HG02759 (cell line): ENCODE results near the gene KIF19.

Experiments
- ATAC-seq: cut with Tn5 transposase; IDR thresholded peaks from one replicate; pipeline ENCODE4 v1.9.1; 2021; ENCODE audit warnings: mild to moderate bottlenecking, moderate library complexity; ENCODE audit not compliant: unreplicated experiment

Gene KIF19

DNA sequence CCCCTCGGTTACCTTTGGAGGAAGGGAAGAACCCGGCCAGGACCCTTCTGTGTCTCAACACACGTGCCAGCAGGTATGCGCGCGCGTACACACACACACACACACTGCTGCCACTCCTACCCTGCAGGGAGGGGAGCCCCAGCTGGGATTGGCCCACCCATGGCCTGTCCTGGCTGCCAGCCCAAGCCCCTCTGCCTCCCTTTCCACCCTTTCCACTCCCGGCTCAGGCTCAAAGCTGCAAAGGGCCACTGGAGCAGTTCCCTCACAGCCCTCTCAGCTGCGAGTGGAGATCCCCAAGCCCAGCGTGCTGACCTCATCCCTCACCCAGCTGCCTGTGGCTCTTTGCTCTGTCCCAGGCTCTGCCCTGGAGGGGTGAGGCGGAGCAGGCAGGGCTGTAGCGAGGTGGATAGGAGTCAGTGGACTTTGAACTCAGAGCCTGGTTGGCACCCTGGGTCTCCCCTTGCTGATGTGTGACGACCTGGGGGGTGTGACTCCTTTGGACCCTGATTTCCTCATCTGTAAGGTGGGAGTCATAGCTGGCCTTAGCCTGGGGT lies 14.5 kb downstream of the KIF19 start:
- ATAC-seq: no peak

DNA sequence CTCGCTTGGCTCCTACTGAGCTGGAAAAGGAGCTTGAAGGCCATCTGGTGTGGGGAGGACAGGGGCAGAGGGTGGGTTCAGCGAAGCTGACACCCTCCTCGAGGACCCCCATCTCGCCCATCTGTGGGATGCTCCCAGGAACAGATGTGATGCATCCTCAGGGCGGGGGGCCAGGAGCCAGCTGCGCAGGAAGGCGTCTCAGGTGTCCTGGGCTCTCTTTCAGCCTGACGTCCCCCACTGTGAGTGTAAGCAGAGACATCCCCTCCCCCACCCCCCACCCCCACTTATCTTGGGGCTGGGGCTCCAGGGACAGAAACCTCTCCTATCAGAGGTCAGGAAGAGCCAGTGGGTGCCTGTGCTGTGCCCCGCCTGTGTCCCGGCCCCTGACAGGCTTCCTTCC lies 16.2 kb downstream of the KIF19 start:
- no peak for ATAC-seq

DNA sequence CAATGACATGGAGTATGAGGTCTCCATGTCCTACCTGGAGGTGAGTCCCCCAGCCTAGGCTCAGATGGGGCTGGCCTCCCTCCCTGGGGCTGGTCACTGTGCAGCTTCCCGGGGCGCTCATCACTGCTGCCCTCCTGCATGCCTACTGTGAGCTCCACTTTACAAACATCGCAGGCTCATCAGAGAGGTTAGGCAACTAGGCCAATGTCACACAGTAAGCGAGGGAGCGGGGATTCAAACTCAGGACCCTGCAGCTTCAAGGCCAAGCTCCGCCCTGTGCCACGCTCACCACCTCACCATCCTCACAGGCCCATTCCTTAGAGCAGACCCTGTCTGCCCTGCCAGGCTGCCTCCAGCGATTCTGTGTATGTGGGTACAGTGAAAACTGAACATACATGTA lies 17.1 kb downstream of the KIF19 start:
- ATAC-seq: no peak

GRCh38 chr17:74343526-74344284 lies 17.7 kb downstream of the KIF19 start:
- ATAC-seq: no peak

GRCh38 chr17:74344658-74345057 lies 18.6 kb downstream of the KIF19 start:
- no peak for ATAC-seq

DNA sequence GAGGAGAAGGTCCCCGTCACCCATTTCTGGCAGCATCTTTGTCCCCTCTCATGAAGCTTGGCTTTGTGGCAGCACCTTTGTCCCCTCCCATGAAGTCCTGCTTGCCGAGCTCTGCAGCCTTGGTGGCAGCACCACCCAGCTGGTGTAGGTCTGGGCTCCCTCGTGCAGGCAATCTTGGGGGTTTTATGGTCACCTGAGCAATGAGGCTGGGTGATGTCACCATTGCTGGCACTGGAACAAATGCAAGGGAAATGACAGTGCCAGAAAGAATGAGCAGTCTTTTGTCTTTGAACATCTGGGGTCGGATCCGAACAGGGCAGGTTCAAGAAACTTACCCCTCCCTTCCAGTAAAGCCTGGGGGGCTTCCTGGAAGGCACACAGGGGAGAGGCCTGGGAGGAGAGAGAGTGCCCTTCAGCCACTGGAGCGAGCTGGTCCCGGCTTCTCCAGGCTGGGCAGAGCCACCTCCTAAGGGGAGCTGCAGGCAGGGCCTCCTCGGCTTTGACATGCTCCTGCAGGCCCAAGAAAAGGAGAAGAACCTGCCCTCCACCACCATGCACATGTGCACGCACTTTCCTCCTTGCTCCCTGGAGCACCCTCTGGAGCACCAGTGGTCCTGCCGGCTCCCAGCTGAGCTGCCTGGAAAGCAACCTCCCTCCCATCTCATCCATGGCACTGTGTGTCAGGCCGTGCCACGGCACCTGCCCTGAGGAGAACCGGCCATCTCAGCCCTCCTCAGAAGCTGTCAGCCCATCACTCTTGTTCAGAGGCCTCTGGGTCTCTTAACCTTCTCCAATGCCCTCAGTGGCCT lies 19.6 kb downstream of the KIF19 start:
- ATAC-seq: no peak

GRCh38 chr17:74347646-74348045 lies 21.6 kb downstream of the KIF19 start:
- ATAC-seq: no peak

GRCh38 chr17:74349120-74349519 lies 23.1 kb downstream of the KIF19 start:
- ATAC-seq: no peak

DNA sequence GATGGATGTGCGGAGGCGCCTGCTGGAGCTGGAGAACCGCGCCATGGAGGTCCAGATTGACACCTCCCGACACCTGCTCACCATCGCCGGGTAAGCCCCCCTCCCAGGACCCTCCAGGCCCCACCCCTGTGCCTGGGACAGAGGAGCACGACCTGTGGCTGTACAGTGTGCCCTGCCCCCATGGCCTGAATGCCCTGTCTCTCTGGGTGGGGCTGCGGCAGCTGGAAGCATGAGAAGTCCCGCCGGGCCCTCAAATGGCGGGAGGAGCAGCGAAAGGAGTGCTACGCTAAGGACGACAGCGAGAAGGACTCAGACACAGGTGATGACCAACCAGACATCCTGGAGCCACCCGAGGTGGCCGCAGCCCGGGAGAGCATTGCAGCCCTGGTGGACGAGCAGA lies 24.5 kb downstream of the KIF19 start:
- no peak for ATAC-seq

GRCh38 chr17:74351552-74352210 lies 25.7 kb downstream of the KIF19 start:
- ATAC-seq: no peak

DNA sequence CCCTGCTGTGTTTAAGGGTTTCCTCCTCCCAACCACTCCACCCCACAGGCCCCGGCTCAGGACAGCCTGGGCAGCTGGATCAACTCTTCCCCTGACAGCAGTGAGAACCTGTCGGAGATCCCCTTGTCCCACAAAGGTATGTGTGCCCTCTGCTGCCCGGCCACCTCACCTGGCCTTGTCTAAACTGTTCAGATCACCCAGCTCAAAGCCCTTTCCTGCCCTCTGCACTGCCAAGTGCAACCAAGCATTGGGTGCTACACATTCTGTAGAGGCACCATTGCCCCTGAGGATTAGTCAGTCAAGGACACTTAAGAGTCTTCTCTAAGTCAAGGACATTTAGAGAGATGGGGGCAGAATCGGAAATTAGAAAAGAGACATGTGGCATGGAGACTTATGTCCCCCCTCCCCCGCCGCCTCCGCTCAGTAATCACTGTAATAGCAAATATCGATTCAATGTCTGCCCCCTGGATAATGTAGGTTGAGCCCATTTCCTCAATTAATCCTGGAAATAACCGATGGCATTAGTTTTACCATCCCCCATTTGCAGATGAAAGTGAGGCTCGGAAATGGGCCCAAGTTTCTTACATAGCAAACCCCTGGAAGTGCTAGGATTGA lies 27.5 kb downstream of the KIF19 start:
- no peak for ATAC-seq

- no peak for ATAC-seq
Measured at GRCh38 chr17:74354123-74354522, 28.1 kb downstream of the KIF19 start.

- no peak for ATAC-seq
Measured at GRCh38 chr17:74354561-74354960, 28.5 kb downstream of the KIF19 start.

GRCh38 chr17:74355065-74355464 lies 29.0 kb downstream of the KIF19 start:
- ATAC-seq: no peak

DNA sequence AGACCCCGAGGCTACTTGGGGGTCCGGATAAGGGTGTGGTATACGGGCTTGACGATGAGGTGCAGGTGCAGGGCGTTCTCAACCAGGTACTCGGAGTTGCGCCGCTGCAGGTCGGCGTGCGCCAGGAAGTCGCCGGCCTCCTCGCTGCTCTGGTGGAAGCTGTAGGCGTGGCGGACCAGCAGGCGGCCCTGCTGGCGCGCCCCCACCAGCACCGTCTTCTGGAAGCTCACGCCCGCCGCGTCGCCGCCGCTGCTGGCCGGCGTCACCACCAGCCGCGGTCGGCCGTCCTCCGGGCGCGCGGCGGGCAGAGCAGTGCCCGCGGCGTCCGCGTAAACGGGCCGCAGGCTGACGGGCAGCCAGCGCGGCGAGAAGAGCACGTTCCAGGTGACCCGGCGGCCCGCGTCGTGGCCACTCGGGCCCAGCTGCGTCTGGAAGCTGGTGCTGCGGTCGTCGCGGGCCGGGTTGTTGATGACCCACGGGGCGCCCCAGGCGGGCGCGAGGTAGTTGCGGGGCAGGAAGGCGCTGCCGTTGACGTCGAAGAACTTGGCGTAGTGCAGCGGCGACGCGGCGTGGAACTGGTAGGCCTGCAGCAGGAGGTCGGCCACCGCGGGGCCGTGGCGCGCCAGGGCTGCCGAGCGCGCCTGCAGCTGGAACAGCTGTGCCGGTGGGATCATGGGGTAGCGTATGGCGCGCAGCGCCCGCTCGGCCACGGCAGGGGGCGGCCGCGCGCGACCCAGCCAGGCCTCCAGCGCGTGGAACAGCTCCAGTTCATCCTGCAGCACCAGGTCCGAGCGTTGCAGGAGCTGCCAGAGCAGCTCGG lies 30.8 kb downstream of the KIF19 start:
- no peak for ATAC-seq

GRCh38 chr17:74357466-74357809 lies 31.4 kb downstream of the KIF19 start:
- no peak for ATAC-seq

GRCh38 chr17:74358697-74359096 lies 32.7 kb downstream of the KIF19 start:
- no peak for ATAC-seq

DNA sequence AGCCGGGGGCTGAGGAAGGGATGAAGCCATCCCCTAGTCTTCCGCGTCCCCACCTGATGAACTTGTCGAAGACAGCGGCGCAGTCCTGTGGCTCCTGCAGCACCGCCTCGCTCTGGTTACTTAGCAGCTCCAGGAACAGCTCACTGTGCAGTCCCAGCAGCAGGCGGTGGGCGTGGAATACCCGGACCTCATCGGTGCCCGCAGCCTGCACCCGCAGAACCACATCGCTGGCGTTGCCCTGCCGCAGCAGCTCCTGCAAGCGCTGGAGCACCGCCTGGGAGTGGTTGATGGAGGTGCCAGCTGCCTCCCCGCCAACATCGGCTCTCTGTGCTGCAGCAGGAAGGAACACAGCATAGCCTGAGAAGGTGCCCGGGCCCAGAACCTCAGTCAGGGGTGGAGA lies 33.9 kb downstream of the KIF19 start:
- no peak for ATAC-seq

DNA sequence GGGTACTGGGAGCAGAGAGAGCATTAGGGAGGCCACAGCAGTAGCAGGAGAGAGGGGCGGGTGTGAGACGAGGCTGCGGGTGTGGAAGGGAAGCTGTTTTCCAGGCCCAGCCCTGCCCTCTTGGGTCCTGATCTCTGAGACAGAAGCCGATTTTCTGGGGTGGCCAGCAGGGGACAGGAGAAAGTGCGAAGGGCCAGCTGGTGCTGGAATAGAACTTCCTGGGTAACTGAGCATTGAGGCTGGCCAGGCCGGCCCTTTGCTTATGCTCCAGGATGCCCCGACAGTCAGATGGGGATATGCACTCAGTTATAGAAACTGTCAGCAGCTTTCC lies 34.8 kb downstream of the KIF19 start:
- no peak for ATAC-seq

DNA sequence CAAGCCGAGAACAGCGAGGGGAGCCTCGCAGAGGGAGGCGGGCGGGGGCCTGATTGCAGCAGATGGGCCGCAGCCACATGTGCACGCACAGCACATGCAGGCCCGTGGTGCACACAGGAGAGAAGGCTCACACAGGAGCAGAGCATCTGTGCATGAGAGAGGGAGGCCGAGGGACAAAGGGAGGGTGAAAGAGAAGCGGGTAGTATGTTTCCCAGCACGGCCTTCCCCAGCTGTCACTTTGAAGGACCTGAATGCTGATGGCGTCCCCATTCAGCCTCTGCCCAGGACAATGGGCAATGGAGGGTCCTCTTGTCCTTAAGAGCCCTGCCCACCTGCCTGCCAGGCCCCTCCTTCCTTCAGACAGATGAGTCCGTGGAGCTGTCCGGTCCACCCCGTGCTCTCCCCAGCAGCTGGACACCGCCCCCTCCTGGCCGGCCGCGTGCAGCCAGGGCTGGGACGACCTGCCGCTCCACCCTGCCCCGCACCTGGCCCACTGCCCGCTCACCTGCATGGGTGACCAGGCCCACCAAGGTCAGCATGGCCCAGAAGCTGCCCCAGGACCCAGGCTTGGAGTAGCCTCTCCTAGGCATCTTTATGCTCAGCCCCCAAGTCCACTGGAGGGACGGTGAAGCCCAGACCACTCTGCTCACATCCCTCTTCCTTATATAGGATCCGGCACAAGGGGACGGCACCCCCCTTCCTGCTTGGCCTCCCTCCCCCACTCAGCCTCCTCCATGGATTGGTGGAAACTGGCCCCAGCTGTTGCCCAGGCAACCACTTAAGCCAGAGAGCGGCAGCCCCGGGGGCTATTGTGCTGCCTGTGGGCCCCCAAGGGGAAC lies 35.4 kb downstream of the KIF19 start, which contains the start of gene BTBD17:
Gene BTBD17, minus strand, starts transcription at position 639 of the 839 bp plus-strand sequence. Its CDS starts 49 bp downstream, at position 590.
- no peak for ATAC-seq
